Measurements from ENCODE around the gene CENPO. TPM values are rescaled to one million over a fixed set of nuclear protein-coding genes. Genes with fewer than 3 reads are reported as not detected.

The CENPO gene
- total and polyA plus RNA-seq, 12 donors: 2.6 to 16.6 (median 9.5) TPM

GRCh38 chr2:24745825-24746224, 47.4 kb upstream of the CENPO start:
- DNase-seq: no peak
- Histone ChIP-seq H3K4me1 (replicated peaks in 1 of 2) (peaks cover 0 to 20% of the 10 kb centered on the region in 2 donors), H3K36me3 (replicated peaks in 1 of 2) (peaks cover 0 to 10% of the 10 kb centered on the region in 2 donors), H3K27me3 (no peaks in the 10 kb centered on the region), H3K27ac (no peak overlapping the region), H3K9me3 (replicated peaks in 1 of 3) (no peaks in the 10 kb centered on the region), H3K4me3 (no peak overlapping the region)
- intact Hi-C loops (cut with DNase I): no loop called here
- WGBS, 4 donors: 88 to 93% (median 93%) methylated on average over 2 of the region's 2 CpGs
- TF ChIP-seq CTCF (IDR thresholded peaks at IDR 0.05) (no peak), POLR2A (IDR thresholded peaks at IDR 0.05) (no peak)

DNA sequence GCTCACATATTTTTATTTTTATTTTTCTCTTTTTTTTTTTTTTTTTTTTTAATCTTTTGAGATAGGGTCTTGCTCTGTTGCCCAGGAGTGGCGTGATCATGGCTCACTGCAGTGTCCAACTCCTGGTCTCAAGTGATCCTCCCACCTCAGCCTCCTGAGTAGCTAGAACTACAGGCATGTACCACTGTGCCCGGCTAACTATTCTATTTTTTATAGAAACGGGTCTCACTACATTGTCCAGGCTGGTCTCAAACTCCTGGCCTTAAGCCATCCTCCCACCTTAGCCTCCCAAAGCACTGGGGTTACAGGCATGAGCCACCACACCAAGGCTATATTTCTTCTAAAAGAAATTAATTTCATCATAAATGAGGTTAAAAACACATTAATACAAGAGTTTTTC, 45.9 kb upstream of the CENPO start:
- DNase-seq: no peak
- intact Hi-C loops (cut with DNase I): no loop called here
- Histone ChIP-seq H3K27me3 (no peaks in the 10 kb centered on the region), H3K9me3 (replicated peaks in 1 of 3) (no peaks in the 10 kb centered on the region), H3K36me3 (replicated peaks in 1 of 2) (peaks cover 0 to 12% of the 10 kb centered on the region in 2 donors), H3K4me3 (no peak overlapping the region), H3K4me1 (replicated peaks in 1 of 2) (peaks cover 0 to 20% of the 10 kb centered on the region in 2 donors), H3K27ac (no peak overlapping the region)
- WGBS, 4 donors: 93 to 98% (median 96%) methylated on average over 3 of the region's 3 CpGs
- TF ChIP-seq POLR2A (IDR thresholded peaks at IDR 0.05) (no peak), CTCF (IDR thresholded peaks at IDR 0.05) (no peak)

DNA sequence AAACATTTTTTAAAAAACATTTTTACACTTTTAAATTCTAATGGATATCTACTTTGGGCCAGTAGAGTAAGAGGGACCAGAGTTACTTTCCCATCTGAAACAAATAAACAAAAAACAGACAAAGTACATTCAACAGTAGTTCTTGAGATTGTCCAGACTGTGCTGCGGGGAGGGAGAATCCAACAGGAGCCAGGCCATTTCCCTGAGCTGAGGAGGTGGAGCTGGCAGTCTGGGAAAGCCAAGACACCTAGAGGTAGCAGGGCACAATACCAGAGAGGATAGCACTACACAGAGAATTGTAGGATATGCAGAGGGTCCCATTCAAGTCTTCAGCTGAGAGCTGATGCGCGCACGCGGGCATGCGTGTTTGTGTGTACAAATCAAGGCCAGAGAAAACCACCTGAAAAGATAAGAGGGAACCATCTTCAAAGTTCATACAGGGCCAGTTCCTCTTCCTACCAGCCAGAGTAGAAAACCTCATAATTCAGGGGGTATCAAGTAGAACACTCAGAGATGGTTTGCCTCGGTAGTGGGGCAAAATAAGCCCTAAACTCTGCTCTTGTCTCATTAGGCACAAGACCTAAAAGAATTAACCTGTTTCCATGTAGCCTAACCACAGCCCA, 44.0 kb upstream of the CENPO start:
- WGBS, 4 donors: 94 to 97% (median 96%) methylated on average over 7 of the region's 7 CpGs
- peaks cover 0 to 27% of the 10 kb centered on the region in 2 donors for H3K36me3 ChIP-seq (replicated peaks in 1 of 2)

More for the DNA sequence above, 44.0 kb upstream of the CENPO start:
- intact Hi-C loops (cut with DNase I): no loop called here
- Histone ChIP-seq H3K9me3 (replicated peaks in 1 of 3) (no peaks in the 10 kb centered on the region), H3K27me3 (no peaks in the 10 kb centered on the region), H3K27ac (no peak overlapping the region), H3K4me1 (replicated peaks in 1 of 2) (peaks cover 0 to 6% of the 10 kb centered on the region in 2 donors), H3K4me3 (no peak overlapping the region)
- no peak for TF ChIP-seq POLR2A (IDR thresholded peaks at IDR 0.05)
- TF ChIP-seq CTCF (IDR thresholded peaks at IDR 0.05): no peak
- no peak for DNase-seq
